Tibial nerve (tissue), 4 donors: ENCODE results near the gene OR6V1.

Experiments
- CTCF ChIP-seq, 5 experiments: fragments of 200-600 bp in 3 of 5; fragments of 450-650 bp in 2 of 5; sonication (generic) in 3 of 5; IDR thresholded peaks; one replicate each; pipeline ENCODE4 v1.5.1; 2016 to 2019; ENCODE audit warnings: antibody characterized with exemption in 5 of 5, mild to moderate bottlenecking in 3 of 5, moderate library complexity in 2 of 5
- EP300 ChIP-seq, 2 donors: sonication (generic); formaldehyde crosslinking; IDR thresholded peaks; one replicate each; pipeline ENCODE4 v1.6.1; 2017; ENCODE audit warnings: antibody characterized with exemption in 2 of 2, mild to moderate bottlenecking in 1 of 2

GRCh38 chr7:143027032-143027431 is 25.1 kb upstream of the OR6V1 start, which contains the start of gene OR9A2:
- TF ChIP-seq CTCF (IDR thresholded peaks at IDR 0.05) (no peak), EP300 (IDR thresholded peaks at IDR 0.05) (no peak)
